Measurements from ENCODE around the gene ZMAT5.

The ZMAT5 gene

GRCh38 chr22:29703569-29704195 lies 63.1 kb downstream of the ZMAT5 start:
- no peak overlapping the region for H3K4me3 ChIP-seq (ENCODE audit: low read depth, low read length)
- no peak for TF ChIP-seq CTCF (IDR thresholded peaks at IDR 0.05; ENCODE audit: borderline replicate concordance, insufficient read depth, low read depth, low read length)

- H3K4me3 ChIP-seq (ENCODE audit: low read depth, low read length), result no peak overlapping the region
Observed at GRCh38 chr22:29702931-29703501, 63.8 kb downstream of the ZMAT5 start.

DNA sequence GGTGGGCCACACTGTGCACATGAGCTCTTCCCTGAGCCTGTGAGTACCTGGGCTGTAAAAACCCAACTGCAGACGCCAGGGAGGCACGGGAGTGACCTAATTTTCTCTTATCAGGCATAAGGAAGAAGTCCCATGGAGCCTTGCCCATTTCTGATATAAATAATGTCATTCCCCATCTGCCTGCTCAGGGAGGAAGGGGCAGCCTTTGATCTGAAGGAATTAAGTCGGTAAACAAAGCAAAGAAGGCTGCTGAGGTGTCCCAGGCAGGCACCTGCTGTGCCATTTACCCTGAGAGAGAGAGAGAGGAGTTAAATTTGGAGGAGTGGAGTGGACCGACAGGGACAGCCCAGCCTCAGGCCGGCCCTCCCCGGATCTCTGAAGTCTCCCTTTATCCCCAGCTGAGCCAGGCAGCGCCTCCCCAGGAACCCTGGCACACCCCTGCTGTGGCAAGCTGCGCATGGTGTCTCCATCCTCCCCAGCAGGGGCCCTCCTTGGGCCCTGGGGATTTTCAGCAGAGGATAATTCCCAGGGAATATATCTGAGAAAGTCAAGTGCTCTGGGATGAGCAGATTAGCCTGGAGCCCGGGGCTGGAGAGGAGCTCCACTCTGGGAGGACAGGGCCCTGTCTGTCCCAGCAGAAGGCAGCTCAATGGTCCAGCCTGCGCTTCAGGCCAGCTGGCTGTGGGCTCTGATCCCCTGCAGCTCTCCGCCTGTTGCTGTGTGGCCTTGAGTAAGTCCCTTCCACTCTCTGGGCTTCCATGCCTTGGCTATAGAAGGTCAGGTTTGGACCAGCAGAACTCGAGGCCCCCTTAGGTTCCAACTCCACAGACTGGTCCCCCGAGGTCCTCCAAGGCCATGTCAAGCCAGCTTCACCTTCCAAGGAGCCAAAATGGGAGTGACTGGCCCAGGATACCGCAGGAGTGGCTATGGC lies 64.5 kb downstream of the ZMAT5 start:
- no peak for TF ChIP-seq CTCF (IDR thresholded peaks at IDR 0.05; ENCODE audit: borderline replicate concordance, insufficient read depth, low read depth, low read length)
- H3K4me3 ChIP-seq (ENCODE audit: low read depth, low read length), result no peak overlapping the region

More at GRCh38 chr22:29702931-29703501, 63.8 kb downstream of the ZMAT5 start:
- no peak for TF ChIP-seq CTCF (IDR thresholded peaks at IDR 0.05; ENCODE audit: borderline replicate concordance, insufficient read depth, low read depth, low read length)

GRCh38 chr22:29701155-29701999 lies 65.4 kb downstream of the ZMAT5 start:
- 0 out of 2 replicates have a peak, but pooled peaks have one; percentile 18 for TF ChIP-seq CTCF (IDR thresholded peaks at IDR 0.05; ENCODE audit: borderline replicate concordance, insufficient read depth, low read depth, low read length)
- no peak overlapping the region for H3K4me3 ChIP-seq (ENCODE audit: low read depth, low read length)

GRCh38 chr22:29700900-29701154 lies 66.0 kb downstream of the ZMAT5 start:
- no peak for TF ChIP-seq CTCF (IDR thresholded peaks at IDR 0.05; ENCODE audit: borderline replicate concordance, insufficient read depth, low read depth, low read length)
- H3K4me3 ChIP-seq (ENCODE audit: low read depth, low read length), result no peak overlapping the region

- TF ChIP-seq CTCF (IDR thresholded peaks at IDR 0.05; ENCODE audit: borderline replicate concordance, insufficient read depth, low read depth, low read length), result no peak
- H3K4me3 ChIP-seq (ENCODE audit: low read depth, low read length), result no peak overlapping the region
Observed at GRCh38 chr22:29700206-29700899, 66.5 kb downstream of the ZMAT5 start.
